Embryonic facial prominence (tissue), 1 donor: Measurements from ENCODE around the gene SLC40A1.

Source experiments
- DNase-seq: peaks from one replicate; pipeline ENCODE4 v3.0.0-alpha.2; 2016; ENCODE audit errors: extremely low spot score

The SLC40A1 gene

DNA sequence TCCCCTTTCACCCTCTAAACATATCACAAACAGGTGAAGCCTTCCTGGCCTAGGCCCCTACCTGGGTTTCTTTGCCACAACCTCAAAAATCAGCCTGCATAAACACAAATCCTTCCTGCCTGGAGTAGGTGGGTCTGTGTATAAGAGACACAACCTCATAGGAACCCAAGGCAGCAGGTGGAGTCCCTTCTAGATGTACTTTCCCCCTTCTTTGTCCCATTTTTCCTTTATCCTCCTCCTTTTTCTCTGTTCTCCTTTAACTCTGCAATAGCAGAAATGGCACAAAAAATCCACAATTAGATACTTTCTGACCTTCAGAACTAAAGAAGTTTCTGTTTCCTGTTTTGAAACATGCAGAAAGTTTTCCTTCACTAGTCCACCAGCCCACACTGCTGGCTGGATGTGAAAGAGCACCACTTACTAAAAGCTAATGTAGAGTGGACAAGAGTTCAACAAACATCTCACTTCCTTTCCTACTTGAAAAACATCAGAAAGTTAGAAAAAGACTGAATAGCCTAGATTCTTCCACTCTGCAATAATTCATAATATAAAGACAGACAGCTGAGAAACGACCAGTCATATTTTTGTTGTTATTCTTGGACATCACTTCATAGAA is 11.2 kb downstream of the SLC40A1 start:
- DNase-seq: no peak

DNA sequence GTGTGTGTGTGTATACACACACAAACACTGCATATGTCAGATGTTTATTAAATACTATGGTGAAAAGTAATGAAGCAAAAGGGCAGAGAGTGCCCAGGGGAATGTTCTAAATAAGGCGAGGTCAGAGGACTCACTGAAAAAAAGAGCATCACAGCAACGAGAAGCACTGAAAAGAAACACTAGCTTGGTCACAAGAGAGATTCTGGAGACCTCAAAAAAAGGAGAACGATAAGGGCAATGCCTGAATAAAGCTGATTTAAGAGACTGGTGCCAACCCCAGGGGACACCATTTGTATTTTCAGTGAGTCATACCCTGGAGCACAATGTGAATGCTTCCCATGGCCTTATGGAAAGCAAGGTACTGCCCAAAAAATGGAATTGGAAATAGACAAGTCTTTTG is 14.5 kb downstream of the SLC40A1 start:
- DNase-seq: no peak

DNA sequence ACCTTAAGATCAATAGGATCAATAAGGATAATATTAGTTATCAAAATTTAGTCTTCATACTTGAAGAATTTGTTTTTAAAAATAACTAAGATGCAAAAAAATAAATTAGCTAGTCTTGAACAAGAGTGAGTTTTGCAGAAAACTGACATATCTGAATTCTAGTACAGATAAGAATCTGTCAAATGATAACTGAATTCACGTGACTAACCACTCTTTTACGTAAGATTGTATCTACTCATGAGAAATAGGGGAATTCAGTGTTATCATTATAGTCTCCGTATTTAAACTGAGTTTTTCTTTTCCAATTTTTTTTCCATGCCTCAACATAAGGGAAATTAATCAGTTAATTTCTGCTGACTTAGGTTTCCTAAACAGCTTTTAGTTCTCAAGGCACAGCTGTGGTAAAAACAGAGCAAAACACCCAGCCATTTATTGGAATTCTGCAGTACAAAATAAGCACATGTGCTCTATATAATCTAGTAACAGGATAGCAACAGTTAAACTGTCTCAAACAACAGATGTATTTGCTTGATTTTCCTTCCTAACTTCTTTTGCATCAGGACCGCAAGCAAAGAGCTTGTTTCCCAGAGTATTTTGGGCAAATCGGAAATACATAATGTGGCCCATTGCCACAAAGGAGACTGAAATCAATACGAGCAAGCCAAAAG is 19.1 kb downstream of the SLC40A1 start:
- DNase-seq: peak; percentile 27

DNA sequence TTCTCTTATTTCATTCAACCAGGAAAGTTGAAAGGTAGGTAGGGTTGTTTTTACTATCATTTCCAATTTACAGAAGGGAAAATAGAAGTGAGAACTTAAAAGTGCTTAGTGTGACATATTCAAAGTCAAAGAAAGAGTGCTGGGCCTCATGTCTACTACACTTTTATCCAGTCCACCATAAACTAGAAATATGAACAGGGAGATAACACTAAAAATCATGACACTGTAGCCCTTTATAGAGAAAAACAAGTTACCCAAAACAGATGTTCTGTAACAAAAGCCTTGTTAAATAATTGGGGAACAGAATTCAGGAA is 20.4 kb downstream of the SLC40A1 start:
- no peak for DNase-seq

DNA sequence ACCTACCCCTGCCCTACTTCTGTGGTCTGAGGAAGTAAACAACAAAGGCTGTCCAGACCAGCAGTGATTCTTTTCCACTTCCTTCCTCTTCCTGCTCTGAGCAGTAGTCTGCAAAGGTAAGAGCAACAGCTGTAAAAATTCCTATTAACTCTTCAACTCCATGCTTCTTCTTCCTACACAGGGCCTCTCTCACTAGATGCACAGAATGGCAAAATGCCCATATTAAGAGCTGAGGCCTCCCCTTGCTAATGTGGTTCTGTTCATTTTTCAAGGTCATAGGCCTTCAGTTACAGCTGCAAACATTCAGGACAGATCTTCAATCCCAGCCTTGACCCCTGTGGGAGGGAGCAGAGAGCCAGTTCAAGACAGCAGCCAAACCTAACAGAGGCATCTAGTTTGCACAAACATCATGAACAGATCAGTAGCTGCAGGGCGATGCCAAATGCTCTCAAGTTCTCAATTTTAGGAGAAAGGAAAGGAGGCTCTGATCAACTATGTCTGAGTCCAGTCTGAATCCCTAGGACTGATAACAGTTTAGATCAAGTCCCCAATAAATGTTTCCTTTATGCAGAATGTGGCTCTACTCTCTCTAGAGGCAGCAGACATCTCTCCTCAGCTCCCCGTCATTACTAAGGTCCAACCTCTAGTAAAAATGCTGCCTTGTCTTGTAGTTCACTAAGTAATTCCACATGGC is 20.9 kb downstream of the SLC40A1 start:
- DNase-seq: no peak

DNA sequence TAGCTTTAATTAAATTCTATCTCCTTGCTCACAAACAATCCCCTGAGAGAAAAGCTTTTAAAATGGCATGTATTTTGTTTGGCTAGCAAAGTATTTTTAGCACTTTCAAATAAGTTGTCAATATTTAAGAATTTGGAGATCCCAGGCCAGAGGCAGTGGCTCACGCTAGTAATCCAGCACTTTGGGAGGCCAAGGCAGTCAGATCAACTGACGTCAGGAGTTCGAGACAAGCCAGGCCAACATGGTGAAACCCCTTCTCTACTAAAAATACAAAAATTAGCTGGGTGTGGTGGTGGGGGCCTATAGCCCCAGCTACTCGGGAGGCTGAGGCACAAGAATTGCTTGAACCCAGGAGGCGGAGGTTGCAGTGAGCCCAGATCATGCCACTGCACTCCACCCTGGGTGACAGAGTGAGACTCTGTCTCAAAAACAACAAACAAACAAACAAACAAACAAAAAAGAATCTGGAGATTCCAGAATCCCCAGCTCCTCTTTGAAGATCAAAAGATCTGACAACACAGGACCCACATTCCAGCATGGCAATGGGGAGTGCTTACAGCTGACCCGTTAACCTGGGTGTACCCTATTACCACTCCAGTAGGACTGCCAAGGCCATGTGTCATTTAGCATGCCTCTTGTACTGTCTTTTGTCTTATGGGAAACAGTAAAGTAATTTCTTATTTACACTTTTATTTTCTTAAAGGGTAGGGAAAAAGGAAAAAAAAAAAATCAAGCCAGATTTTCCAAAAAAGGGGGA is 21.9 kb downstream of the SLC40A1 start:
- no peak for DNase-seq

DNA sequence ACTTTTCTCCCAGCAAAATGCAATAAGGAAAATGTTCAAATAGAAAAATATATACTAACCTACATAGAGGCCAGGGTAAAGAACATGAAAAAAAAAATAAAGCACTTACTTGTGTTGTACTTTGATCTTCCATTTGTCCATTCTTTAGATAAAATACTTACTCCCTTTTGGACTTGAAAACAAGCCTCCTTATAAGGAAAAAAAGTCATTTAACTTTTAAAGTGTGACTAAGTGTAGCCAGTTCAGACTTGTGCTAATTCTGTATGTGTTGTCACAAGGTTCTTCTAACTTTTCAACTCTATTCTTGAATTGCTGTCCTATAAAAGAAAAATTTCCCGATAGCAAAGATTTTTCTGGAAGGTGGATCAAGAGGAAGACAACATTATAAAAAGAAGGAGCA is 23.2 kb downstream of the SLC40A1 start:
- no peak for DNase-seq

DNA sequence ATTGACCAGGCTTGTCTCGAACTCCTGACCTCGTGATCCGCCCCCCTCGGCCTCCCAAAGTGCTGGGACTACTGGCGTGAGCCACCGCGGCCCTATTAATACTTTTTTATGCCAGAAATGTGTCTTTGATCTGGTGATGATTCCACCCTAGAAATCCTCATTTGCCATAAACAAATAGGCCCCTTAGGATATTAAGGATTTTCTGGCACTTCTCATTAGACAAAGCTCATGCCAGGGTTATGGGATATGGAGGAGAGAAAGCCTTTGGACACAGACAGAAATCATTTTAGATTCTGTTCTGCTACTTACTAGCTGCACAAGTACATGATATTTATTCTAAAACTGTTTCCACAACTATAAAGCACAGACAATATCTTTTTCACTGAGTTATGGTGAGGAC is 24.1 kb downstream of the SLC40A1 start:
- DNase-seq: no peak

DNA sequence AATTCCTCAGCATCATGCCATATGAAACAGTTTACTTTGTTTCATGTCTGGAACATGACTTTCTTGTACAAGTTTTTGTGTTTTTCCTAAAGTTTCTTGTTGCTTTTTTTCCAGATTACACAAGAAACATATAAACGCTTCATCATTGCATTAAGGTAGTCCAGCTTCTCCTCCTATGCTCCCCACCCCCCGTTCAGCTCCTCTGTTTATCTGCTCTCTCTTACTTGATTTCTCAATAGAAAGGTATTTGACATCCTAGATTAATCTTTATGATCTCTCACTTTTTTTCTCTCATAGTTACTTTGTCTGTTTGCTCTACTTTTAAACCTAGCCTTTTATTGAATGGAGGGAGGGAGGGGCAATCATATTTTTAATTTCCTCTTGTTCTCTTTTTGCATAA is 25.4 kb downstream of the SLC40A1 start:
- DNase-seq: no peak

DNA sequence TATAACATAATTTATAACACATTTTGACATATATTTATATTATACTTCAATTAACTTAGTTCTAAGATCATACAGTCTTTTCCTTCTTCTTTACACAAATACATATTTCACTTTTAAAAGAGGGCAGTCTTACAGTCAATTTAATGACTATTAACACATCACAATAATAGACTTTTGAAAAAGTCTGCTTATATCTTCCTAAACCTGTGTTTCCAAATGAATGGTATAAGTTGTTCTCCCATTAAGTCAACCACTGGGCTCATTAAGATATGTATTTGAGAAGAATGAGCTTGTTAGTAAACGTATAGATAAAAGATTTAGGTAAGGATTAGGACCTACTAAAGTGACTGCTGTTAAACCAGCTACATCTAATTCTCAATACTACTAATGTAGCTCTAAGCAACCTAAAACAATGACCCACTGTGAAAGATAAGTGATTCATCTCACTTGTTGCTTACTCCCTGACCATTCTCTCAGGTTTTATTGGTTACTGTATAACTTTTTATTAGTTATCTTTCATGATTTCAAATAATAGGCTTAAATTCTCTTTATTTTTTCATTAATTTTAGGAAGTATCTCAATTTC is 27.0 kb downstream of the SLC40A1 start:
- no peak for DNase-seq

DNA sequence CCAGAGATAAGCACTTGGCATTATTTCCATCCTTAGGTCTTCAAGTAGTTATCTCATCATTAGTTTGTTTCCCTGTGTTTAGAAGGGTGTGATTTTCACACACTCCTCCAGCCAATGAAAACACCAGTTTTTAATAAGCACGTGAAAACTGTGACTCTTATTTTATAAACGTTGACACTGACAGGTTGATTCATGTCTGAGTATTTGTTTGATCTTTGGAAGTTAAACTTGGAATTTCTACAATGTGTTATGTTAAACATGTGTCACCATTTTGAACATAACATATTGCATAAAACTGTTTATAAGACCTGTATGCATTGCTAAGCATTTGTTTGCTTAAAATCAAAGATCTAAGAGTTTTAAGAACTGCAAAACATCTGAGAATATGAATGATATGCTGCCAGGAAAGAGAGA is 27.6 kb downstream of the SLC40A1 start:
- no peak for DNase-seq

DNA sequence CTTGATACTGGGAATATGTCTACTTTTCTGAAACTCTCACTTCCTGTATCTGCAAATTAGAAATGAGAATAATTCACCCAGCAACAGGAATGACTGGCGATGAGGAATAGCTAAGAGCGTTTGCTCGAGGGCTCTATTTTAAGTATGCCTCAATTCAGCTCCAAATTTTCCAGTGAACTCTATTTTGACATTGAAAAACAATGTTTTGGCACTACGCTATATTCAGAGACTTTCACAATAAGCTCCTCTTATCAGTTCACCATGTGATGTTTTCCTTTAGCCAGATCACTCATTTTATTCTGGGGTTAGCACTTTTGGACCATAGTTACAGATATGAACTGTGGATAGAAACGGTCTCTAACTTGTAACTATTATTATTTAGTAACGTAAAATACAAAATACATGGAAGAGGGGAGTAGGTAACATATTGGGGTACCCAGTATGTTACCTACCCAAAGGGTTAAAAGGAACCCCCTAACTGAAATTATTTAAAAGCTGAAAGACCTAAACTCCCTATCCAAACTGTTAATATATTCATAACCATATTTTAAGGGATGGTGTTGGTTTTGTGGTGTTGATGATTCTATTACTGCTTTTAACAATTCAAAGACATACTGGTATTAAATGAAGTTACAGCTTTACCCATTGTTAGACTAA is 28.1 kb downstream of the SLC40A1 start:
- no peak for DNase-seq

DNA sequence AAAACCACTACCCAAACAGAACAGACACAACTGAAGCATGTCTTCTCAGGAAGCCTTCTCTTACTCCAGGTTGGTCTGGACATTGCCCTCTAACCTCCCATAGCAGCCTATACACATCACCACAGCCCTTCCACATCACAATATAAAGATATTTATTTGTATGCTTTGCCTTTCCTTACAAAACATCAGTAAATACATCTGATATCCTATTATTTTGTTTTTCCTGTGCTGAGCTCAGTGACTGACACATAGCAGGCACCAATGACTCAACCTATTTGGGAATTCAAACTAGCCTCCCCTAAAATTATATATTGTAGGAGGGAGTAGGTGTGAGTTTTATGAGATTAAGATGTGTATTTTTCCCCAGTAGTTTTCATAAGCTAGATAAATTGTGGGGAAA is 28.8 kb downstream of the SLC40A1 start:
- no peak for DNase-seq

DNA sequence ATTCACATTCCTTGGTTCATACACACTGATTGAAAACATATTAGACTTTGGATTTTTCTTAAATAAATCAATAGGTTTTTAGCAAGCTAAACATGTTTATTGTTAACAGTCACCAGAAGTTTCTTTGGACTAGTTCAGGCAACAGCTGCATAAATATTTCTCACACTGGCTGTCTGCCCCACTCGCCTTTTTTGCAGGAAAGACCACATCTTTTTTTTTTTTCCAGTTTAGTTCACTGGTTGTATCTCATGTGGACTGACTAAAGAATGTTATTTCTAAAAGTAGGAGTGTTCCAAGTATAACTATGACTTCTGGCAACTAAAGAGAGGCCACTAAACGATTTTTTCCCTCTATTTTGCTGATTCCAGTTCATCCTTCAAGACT is 31.1 kb downstream of the SLC40A1 start:
- no peak for DNase-seq

DNA sequence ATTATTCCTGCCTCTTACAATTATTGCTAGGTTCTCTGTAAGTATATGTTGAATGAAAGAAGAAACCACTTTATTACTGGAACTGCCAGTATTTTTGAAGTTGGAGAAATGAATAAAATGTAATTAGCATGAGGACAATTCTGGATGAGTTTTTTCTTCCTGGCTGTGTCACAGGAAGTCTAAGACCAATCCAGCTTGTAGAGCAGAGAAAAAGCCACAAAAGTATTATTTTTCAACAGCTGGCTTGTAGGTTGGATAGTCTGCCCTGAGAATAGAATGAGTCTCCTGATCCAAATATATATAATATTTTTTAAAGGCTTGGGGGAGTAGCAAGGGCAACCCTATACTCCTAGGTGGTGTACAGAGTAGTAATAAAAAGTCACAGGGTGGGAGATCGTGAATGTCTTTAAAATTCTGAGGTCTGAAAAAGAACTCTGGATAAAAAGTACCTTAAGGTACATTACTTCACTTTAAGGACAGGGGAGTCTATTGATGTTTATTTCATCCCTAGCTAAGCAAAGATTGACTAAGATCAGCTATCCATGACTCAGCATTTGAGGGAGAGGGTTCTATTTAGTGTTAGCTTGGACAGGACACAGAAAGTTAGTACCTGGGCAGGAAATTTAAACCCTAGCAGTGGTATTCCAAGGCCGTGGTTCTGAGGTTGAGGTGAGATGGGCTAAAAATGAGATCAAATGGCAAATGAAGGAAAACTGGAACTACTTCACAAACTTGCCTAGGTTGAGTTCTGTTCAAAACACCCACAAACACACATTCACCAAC is 31.7 kb downstream of the SLC40A1 start:
- DNase-seq: no peak

DNA sequence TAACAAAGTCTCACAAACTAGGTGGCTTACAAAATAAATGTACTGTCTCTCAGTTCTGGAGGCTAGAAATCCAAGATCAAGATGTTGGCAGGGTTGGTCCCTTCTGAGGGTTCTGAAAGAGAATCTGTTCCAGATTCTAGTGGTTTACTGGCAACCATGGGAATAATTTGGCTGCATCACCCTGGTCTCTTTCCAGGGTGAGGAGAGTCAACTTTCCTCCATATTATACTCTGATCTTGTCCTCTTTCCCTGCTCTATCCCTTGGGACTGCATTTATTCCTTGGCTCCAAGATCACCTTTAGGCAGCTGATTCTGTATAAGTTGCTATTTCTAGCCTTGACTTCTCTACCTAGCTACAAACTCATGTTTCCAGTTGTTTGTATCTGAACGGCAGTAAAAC is 35.2 kb downstream of the SLC40A1 start:
- no peak for DNase-seq

DNA sequence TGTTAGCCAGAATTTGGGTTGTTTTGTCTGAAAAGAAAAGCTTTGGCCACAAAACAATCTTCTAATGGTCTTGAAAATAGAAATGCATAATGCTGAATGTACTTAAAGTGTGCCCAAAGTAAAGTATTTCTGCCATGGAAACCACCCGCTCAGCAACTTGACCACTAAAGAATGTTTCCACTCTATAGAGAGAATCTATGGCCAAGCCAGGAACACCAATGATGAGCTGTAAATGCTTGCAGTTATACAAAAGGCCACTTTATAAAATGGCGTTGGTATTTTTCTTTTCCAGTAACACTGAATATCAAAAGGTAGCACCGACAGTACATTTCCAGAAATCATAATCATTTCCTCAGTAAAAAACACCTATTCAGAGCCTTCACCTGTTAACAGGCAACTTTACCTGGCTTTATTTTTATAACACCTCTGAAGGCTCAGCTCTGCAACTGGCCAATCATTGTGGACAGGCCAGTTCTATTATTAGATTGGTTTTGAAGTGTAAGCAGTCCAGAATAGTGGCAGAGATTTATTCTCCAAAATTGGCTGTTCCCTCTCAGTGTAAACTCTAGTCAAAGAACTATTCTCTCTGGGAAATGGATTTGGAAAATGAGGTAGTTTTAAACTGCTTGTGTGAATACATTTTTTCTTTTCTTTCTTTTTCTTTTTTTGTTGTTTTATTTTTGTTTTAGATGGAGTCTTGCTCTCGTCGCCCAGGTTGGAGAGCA is 36.1 kb downstream of the SLC40A1 start:
- DNase-seq: no peak

DNA sequence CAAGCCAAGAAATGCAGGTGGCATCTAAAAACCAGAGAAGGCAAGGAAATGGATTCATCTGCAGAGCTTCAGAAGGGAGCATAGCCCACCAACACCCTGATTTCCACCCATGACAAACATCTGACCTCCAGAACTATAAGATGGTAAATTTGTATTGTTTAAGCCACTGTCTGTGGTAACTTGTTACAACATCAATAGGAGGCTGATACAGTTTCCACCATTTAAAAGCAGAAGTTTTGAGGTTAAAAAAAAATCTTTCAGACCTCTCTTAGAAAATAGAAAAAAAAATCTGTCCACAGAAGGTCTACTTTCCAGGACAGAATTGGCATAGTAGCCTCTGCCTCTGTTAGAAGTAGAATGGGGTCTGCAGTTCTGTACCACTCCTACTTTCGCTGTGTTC is 37.2 kb downstream of the SLC40A1 start:
- DNase-seq: no peak

DNA sequence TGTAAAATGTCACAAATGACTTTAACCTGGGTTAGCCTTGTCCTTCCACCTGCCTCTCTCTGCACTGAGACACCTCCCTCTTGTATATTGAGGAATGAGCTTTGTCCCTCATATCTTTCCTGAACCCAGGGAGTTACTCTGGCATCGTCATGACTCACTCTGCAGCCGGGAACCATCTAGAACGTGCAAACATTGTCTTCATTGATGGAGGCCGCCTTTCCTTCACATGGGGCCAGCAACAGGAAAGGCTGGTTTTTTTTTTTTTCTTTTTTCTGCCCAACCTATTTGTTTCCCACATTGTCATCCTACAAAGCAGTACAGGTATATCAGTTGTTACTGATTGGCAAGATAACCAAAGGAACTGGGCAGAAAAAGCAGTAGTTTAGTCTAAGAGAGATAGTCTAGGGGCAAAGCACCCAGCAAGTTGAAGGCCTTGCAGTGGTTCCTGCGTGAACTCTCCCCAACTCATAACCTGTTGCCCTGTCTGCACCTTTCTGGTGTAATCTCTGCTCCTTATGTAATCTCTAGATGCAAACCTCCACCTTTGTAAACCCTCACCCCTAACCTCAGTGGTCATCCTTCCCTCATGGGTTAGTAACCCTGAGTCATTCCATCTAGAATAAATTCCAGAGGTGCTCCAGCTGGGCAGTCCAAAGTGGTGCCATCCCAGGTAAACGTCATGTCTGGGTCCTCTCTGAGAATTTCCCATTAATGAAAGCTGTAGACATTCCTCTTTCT is 38.3 kb downstream of the SLC40A1 start:
- no peak for DNase-seq

DNA sequence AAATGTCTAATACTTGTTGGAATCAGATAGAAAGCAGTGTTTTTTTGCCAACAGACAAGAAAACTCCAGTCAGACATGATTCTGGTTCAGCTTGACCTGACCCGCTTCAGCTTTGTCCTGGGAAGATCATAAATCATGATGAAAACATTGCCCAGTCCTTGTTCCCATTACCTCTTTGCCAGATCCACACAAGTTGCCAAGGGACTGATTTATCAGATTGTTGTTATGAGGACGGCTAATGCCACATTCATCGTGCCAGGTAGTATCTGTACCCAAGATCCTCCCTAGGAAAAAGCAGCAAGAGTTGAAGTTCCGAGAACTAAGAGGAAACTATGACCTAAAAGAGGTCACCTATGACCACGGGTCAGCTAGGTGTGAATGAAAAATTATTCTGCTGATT is 39.0 kb downstream of the SLC40A1 start:
- DNase-seq: no peak
